ENCODE measurements around the gene DDX54. TPM values are rescaled to one million over a fixed set of nuclear protein-coding genes. Genes with fewer than 3 reads are reported as not detected.

DDX54 gene
- total RNA-seq, 1 experiment from 2014 or later: 45.4 TPM

GRCh38 chr12:113171543-113171942 lies 13.7 kb downstream of the DDX54 start:
- Histone ChIP-seq H3K27me3 (replicated peaks) (no peaks in the 10 kb centered on the region; the same call in 1 of the 2 replicates), H3K27ac (no peak overlapping the region), H3K4me3 (no peak overlapping the region), H3K4me1 (replicated peaks) (no peaks in the 10 kb centered on the region), H3K9me3 (replicated peaks) (0 out of 2 replicates have a peak, but pooled peaks cover 2% of the 10 kb centered on the region), H3K36me3 (peaks cover 89% of the 10 kb centered on the region)
- DNase-seq (ENCODE audit: low read depth in 1 of 2, low spot score in 2 of 2): no peak

- H3K36me3 ChIP-seq: peaks cover 89% of the 10 kb centered on the region
- no peak for DNase-seq (ENCODE audit: low read depth in 1 of 2, low spot score in 2 of 2)
- no peaks in the 10 kb centered on the region for H3K4me1 ChIP-seq (replicated peaks)
- H3K27me3 ChIP-seq (replicated peaks): no peaks in the 10 kb centered on the region; the same call in 1 of the 2 replicates
- H3K27ac ChIP-seq: no peak overlapping the region
- H3K9me3 ChIP-seq (replicated peaks): 0 out of 2 replicates have a peak, but pooled peaks cover 2% of the 10 kb centered on the region
- no peak overlapping the region for H3K4me3 ChIP-seq
Measured at GRCh38 chr12:113170926-113171325, 14.4 kb downstream of the DDX54 start.

DNA sequence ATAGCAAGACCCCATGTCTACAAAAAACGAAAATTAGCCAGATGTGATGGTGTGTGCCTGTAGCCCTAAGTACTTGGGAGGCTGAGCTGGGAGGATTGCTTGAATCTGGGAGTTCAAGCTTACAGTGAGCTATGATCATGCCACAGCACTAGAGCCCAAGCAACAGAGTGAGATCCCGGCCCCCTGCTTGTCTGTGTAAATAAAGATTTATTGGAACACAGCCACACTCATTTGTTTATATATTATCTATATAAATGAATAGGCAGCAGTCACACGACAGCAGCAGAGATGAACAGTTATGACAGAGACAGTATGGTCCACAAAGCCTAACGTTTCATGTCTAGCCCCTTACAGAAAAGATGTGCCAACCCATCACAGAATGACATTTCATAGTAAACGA lies 14.8 kb downstream of the DDX54 start:
- Histone ChIP-seq H3K4me1 (replicated peaks) (no peaks in the 10 kb centered on the region), H3K27me3 (replicated peaks) (no peaks in the 10 kb centered on the region; the same call in 1 of the 2 replicates), H3K27ac (no peak overlapping the region), H3K9me3 (replicated peaks) (0 out of 2 replicates have a peak, but pooled peaks cover 2% of the 10 kb centered on the region), H3K36me3 (peaks cover 93% of the 10 kb centered on the region), H3K4me3 (no peak overlapping the region)
- DNase-seq (ENCODE audit: low read depth in 1 of 2, low spot score in 2 of 2): no peak

GRCh38 chr12:113169697-113170096 lies 15.6 kb downstream of the DDX54 start:
- H3K36me3 ChIP-seq: peaks cover 97% of the 10 kb centered on the region
- no peak for DNase-seq (ENCODE audit: low read depth in 1 of 2, low spot score in 2 of 2)
- no peak overlapping the region for H3K27ac ChIP-seq

GRCh38 chr12:113167868-113168267 lies 17.4 kb downstream of the DDX54 start:
- no peak overlapping the region for H3K4me3 ChIP-seq
- H3K4me1 ChIP-seq (replicated peaks): no peaks in the 10 kb centered on the region
- no peak overlapping the region for H3K27ac ChIP-seq
- H3K9me3 ChIP-seq (replicated peaks): no peaks in the 10 kb centered on the region
- peaks cover 97% of the 10 kb centered on the region for H3K36me3 ChIP-seq
- DNase-seq (ENCODE audit: low read depth in 1 of 2, low spot score in 2 of 2): no peak
- no peaks in the 10 kb centered on the region for H3K27me3 ChIP-seq (replicated peaks)

More at GRCh38 chr12:113169697-113170096, 15.6 kb downstream of the DDX54 start:
- H3K27me3 ChIP-seq (replicated peaks): no peaks in the 10 kb centered on the region; the same call in 1 of the 2 replicates
- H3K4me3 ChIP-seq: no peak overlapping the region
- 0 out of 2 replicates have a peak, but pooled peaks cover 2% of the 10 kb centered on the region for H3K9me3 ChIP-seq (replicated peaks)
- no peaks in the 10 kb centered on the region for H3K4me1 ChIP-seq (replicated peaks)

DNA sequence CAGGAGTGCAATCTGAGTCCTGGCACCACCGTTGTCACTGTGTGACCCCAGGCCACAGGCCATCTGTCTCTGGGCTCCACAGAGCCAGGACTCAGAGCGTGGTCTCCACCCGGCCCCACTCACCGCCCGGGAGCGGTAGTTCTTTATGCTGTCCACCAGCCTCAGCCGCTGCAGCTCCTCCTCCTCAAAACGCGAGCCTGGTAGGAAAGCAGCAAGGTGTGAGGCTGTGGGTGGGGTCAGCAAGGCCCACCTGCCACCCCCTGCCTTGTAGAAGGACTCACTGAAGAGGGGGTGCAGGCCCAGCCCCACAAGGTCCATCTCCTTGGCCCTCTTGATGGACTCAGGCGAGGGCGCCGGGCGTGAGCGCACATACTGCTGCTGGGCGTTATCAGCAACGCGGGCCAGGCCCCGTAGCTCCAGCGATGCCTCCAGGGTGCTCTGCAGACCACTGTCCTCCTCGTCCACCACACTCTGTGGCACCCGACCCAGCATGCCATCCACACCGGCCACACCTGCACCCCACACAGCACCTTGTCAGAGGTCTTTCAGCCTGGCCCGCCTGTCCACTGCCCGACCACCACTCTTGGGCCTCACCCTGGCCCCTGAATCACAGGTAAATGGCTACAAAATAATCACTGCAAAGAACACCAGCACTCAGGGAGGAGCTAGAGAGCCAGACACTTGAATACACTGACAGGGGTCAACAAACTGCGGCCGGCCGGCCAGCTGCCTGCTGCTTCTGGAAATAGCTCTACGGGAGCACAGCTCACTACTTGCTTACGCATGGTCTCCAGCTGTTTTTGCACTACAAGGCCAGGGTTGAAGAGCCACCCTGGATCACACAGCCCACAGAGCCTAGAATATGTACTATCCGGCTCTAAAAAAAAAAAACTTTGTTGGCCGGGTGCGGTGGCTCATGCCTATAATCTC lies 19.5 kb downstream of the DDX54 start:
- no peaks in the 10 kb centered on the region for H3K4me1 ChIP-seq (replicated peaks)
- peaks cover 88% of the 10 kb centered on the region for H3K36me3 ChIP-seq
- H3K4me3 ChIP-seq: no peak overlapping the region
- H3K27me3 ChIP-seq (replicated peaks): no peaks in the 10 kb centered on the region
- no peak overlapping the region for H3K27ac ChIP-seq
- DNase-seq (ENCODE audit: low read depth in 1 of 2, low spot score in 2 of 2): no peak
- no peaks in the 10 kb centered on the region for H3K9me3 ChIP-seq (replicated peaks)

GRCh38 chr12:113164014-113164413 lies 21.3 kb downstream of the DDX54 start:
- Histone ChIP-seq H3K4me3 (no peak overlapping the region), H3K27me3 (replicated peaks) (no peaks in the 10 kb centered on the region), H3K4me1 (replicated peaks) (no peaks in the 10 kb centered on the region), H3K36me3 (peaks cover 88% of the 10 kb centered on the region), H3K27ac (no peak overlapping the region), H3K9me3 (replicated peaks) (no peaks in the 10 kb centered on the region)
- no peak for DNase-seq (ENCODE audit: low read depth in 1 of 2, low spot score in 2 of 2)

GRCh38 chr12:113163030-113163360 lies 22.3 kb downstream of the DDX54 start:
- H3K27ac ChIP-seq: no peak overlapping the region
- DNase-seq (ENCODE audit: low read depth in 1 of 2, low spot score in 2 of 2): no peak
- no peaks in the 10 kb centered on the region for H3K9me3 ChIP-seq (replicated peaks)
- H3K36me3 ChIP-seq: peaks cover 88% of the 10 kb centered on the region
- no peaks in the 10 kb centered on the region for H3K27me3 ChIP-seq (replicated peaks)
- H3K4me1 ChIP-seq (replicated peaks): no peaks in the 10 kb centered on the region
- no peak overlapping the region for H3K4me3 ChIP-seq

GRCh38 chr12:113162102-113163029 lies 22.9 kb downstream of the DDX54 start:
- Histone ChIP-seq H3K27me3 (replicated peaks) (no peaks in the 10 kb centered on the region), H3K9me3 (replicated peaks) (no peaks in the 10 kb centered on the region), H3K4me3 (no peak overlapping the region), H3K36me3 (peaks cover 84% of the 10 kb centered on the region), H3K4me1 (replicated peaks) (no peaks in the 10 kb centered on the region), H3K27ac (no peak overlapping the region)
- no peak for DNase-seq (ENCODE audit: low read depth in 1 of 2, low spot score in 2 of 2)

DNA sequence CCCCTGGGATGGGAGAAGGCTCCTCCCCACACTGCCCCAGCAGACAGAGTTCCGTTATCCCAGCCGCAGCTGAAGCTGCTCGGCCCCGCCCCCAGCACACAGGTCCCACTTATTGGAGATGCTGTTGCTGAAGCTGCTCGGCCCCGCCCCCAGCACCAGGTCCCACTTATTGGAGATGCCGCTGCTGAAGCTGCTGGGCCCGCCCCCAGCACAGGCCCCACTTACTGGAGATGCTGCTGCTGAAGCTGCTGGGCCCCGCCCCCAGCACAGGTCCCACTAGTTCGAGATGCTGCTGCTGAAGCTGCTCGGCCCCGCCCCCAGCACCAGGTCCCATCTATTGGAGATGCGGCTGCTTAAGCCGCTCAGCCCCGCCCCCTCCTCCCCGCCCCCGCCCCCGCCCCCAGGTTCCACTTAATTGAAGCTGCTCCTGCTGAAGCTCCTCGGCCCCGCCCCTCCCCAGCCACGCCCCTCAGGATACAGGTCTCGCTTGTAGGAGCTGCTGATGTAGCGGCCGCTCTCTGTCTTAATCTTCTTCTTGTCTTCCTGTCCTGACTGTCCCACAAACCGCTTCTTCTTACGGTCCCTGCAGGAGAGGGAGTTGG lies 23.8 kb downstream of the DDX54 start:
- no peak overlapping the region for H3K27ac ChIP-seq
- no peaks in the 10 kb centered on the region for H3K27me3 ChIP-seq (replicated peaks)
- no peak overlapping the region for H3K4me3 ChIP-seq
- H3K36me3 ChIP-seq: peaks cover 76% of the 10 kb centered on the region
- no peaks in the 10 kb centered on the region for H3K4me1 ChIP-seq (replicated peaks)
- H3K9me3 ChIP-seq (replicated peaks): no peaks in the 10 kb centered on the region
- DNase-seq (ENCODE audit: low read depth in 1 of 2, low spot score in 2 of 2): no peak

DNA sequence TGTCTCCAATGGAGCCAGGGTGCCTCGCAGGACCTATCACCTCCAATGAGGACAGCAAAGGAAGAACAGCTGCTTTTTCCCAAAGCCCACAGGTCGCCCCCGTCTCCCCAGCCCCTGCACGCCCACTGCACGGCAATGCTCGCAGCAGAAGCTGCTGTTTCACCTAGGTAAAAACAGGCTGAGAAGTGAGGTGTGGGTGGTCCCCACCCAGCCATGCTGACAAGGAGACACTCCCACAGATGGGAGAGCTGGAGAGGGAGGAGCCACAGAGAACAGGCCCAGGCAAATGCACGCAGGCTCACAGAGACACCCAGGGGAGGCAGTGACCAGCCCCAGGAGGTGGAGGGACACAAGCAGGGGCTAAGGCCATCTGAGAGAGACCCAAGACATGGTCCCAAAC lies 25.3 kb downstream of the DDX54 start:
- H3K4me1 ChIP-seq (replicated peaks): no peaks in the 10 kb centered on the region
- H3K27ac ChIP-seq: no peak overlapping the region
- H3K27me3 ChIP-seq (replicated peaks): peaks cover 3% of the 10 kb centered on the region; the same call in 1 of the 2 replicates
- peaks cover 61% of the 10 kb centered on the region for H3K36me3 ChIP-seq
- no peak for DNase-seq (ENCODE audit: low read depth in 1 of 2, low spot score in 2 of 2)
- no peaks in the 10 kb centered on the region for H3K9me3 ChIP-seq (replicated peaks)
- no peak overlapping the region for H3K4me3 ChIP-seq

GRCh38 chr12:113158439-113159203 lies 26.7 kb downstream of the DDX54 start:
- H3K4me1 ChIP-seq (replicated peaks): peaks cover 4% of the 10 kb centered on the region; the same call in 1 of the 2 replicates
- H3K36me3 ChIP-seq: peaks cover 48% of the 10 kb centered on the region
- H3K9me3 ChIP-seq (replicated peaks): no peaks in the 10 kb centered on the region
- peaks cover 16% of the 10 kb centered on the region for H3K27me3 ChIP-seq (replicated peaks)
- no peak overlapping the region for H3K27ac ChIP-seq
- DNase-seq (ENCODE audit: low read depth in 1 of 2, low spot score in 2 of 2): no peak
- H3K4me3 ChIP-seq: no peak overlapping the region
